Loucy (cell line): ENCODE results near the gene COL23A1.

Source experiments
- H2AFZ ChIP-seq: fragments of 200-600 bp; sonication (generic); 2 replicates; pipeline ENCODE4 v1.6.0; 2016; ENCODE audit warnings: antibody characterized with exemption, mild to moderate bottlenecking, low read length, moderate library complexity
- H3F3A ChIP-seq: fragments of 200-600 bp; 2 replicates; pipeline ENCODE4 v1.6.0; 2016; ENCODE audit warnings: antibody characterized with exemption, low read depth, mild to moderate bottlenecking
- H3K27me3 ChIP-seq: fragments of 200-600 bp; sonication (generic); 2 replicates; pipeline ENCODE4 v1.6.1; 2014; ENCODE audit warnings: low read length, mild to moderate bottlenecking; ENCODE audit not compliant: insufficient read depth, poor library complexity, severe bottlenecking
- H3K36me3 ChIP-seq: fragments of 200-600 bp; sonication (generic); 2 replicates; pipeline ENCODE4 v1.6.1; 2016; ENCODE audit warnings: low read length; ENCODE audit not compliant: insufficient read depth
- H3K4me1 ChIP-seq: fragments of 200-600 bp; sonication (generic); 2 replicates; pipeline ENCODE4 v1.5.1; 2014; ENCODE audit warnings: low read length, mild to moderate bottlenecking; ENCODE audit not compliant: insufficient read depth, poor library complexity, severe bottlenecking
- H3K4me2 ChIP-seq: fragments of 200-600 bp; sonication (generic); 2 replicates; pipeline ENCODE4 v1.6.0; 2014; ENCODE audit warnings: antibody characterized with exemption, low read length, low read depth, mild to moderate bottlenecking; ENCODE audit not compliant: poor library complexity, severe bottlenecking
- H3K4me3 ChIP-seq: fragments of 200-600 bp; sonication (generic); 2 replicates; pipeline ENCODE4 v1.5.1; 2014; ENCODE audit warnings: low read length, mild to moderate bottlenecking, mixed read lengths; ENCODE audit not compliant: poor library complexity, severe bottlenecking
- H3K79me2 ChIP-seq: fragments of 200-600 bp; sonication (generic); 2 replicates; pipeline ENCODE4 v1.6.1; 2014; ENCODE audit warnings: low read length; ENCODE audit not compliant: insufficient read depth
- H3K9ac ChIP-seq: fragments of 200-600 bp; sonication (generic); 2 replicates; pipeline ENCODE4 v1.6.0; 2014; ENCODE audit warnings: mild to moderate bottlenecking, low read depth, low read length, moderate library complexity; ENCODE audit not compliant: poor library complexity, severe bottlenecking
- H3K9me2 ChIP-seq: fragments of 200-600 bp; sonication (generic); replicated peaks from 2 replicates; pipeline ENCODE4 v1.6.1; 2016; ENCODE audit warnings: low read depth, low read length, mixed read lengths
- H3K9me3 ChIP-seq: fragments of 200-600 bp; sonication (generic); 2 replicates; pipeline ENCODE4 v1.6.1; 2014; ENCODE audit warnings: mild to moderate bottlenecking, antibody characterized with exemption, low read length, low read depth; ENCODE audit not compliant: insufficient read depth
- H4K20me1 ChIP-seq: fragments of 200-600 bp; sonication (generic); 2 replicates; pipeline ENCODE4 v1.6.0; 2014; ENCODE audit warnings: antibody characterized with exemption, low read length, mild to moderate bottlenecking; ENCODE audit not compliant: insufficient read depth, poor library complexity, severe bottlenecking
- CTCF ChIP-seq: fragments of 200-600 bp; sonication (generic); conservative IDR thresholded peaks from 2 replicates; pipeline ENCODE4 v1.5.1; 2014; ENCODE audit warnings: mild to moderate bottlenecking, antibody characterized with exemption, low read length
- EZH2phosphoT487 ChIP-seq: fragments of 200-600 bp; IDR thresholded peaks from 2 replicates; pipeline ENCODE4 v1.6.1; 2018; ENCODE audit warnings: antibody characterized with exemption, mild to moderate bottlenecking, moderate library complexity, borderline replicate concordance

Gene COL23A1

GRCh38 chr5:178223828-178224335 is 366.3 kb downstream of the COL23A1 start:
- no peaks in the 10 kb centered on the region for H4K20me1 ChIP-seq
- H3K36me3 ChIP-seq: no peaks in the 10 kb centered on the region
- no peak overlapping the region for H3K4me2 ChIP-seq

GRCh38 chr5:178223196-178223773 is 366.9 kb downstream of the COL23A1 start:
- Histone ChIP-seq H3K36me3 (no peaks in the 10 kb centered on the region), H3K9me3 (no peaks in the 10 kb centered on the region), H2AFZ (no peak overlapping the region), H3K79me2 (no peaks in the 10 kb centered on the region), H4K20me1 (no peaks in the 10 kb centered on the region), H3K9me2 (no peaks in the 10 kb centered on the region), H3K4me1 (no peaks in the 10 kb centered on the region), H3F3A (no peaks in the 10 kb centered on the region), H3K9ac (no peak overlapping the region), H3K27me3 (no peaks in the 10 kb centered on the region), H3K4me2 (no peak overlapping the region), H3K4me3 (no peak overlapping the region)
- TF ChIP-seq CTCF (no peak), EZH2phosphoT487 (no peak)

More at GRCh38 chr5:178223828-178224335, 366.3 kb downstream of the COL23A1 start:
- Histone ChIP-seq H3K79me2 (no peaks in the 10 kb centered on the region), H3K9ac (no peak overlapping the region), H2AFZ (no peak overlapping the region), H3K9me2 (no peaks in the 10 kb centered on the region), H3K4me3 (no peak overlapping the region), H3K4me1 (no peaks in the 10 kb centered on the region), H3F3A (no peaks in the 10 kb centered on the region), H3K27me3 (no peaks in the 10 kb centered on the region), H3K9me3 (no peaks in the 10 kb centered on the region)
- TF ChIP-seq EZH2phosphoT487: no peak
- no peak for TF ChIP-seq CTCF

GRCh38 chr5:178222292-178222691 is 367.9 kb downstream of the COL23A1 start:
- Histone ChIP-seq H3K4me2 (no peak overlapping the region), H3K4me1 (no peaks in the 10 kb centered on the region), H3K36me3 (no peaks in the 10 kb centered on the region), H3K4me3 (no peak overlapping the region), H2AFZ (no peak overlapping the region), H4K20me1 (no peaks in the 10 kb centered on the region), H3K9ac (no peak overlapping the region), H3F3A (no peaks in the 10 kb centered on the region), H3K9me2 (no peaks in the 10 kb centered on the region), H3K27me3 (no peaks in the 10 kb centered on the region), H3K79me2 (no peaks in the 10 kb centered on the region), H3K9me3 (no peaks in the 10 kb centered on the region)
- TF ChIP-seq EZH2phosphoT487 (no peak), CTCF (no peak)
